ENCODE measurements around the gene GPAT3.
A peak's percentile ranks its signal among the peaks of the same experiment; 100 is the strongest.
"Not testable (repeated sequence)": the region's sequence is repeated elsewhere in the genome, so short reads cannot be mapped to it uniquely, and the experiment has no call there.

GPAT3 gene

GRCh38 chr4:83535520-83536361 is at the start of gene GPAT3:
TSS of gene GPAT3 (plus strand) at chr4:83536108. CDS start at chr4:83536623, 515 bp downstream.
- peak; percentile 45 to 55 for DNase-seq

GRCh38 chr4:83486457-83487129 is 49.3 kb upstream of the GPAT3 start:
- DNase-seq, result no peak

DNA sequence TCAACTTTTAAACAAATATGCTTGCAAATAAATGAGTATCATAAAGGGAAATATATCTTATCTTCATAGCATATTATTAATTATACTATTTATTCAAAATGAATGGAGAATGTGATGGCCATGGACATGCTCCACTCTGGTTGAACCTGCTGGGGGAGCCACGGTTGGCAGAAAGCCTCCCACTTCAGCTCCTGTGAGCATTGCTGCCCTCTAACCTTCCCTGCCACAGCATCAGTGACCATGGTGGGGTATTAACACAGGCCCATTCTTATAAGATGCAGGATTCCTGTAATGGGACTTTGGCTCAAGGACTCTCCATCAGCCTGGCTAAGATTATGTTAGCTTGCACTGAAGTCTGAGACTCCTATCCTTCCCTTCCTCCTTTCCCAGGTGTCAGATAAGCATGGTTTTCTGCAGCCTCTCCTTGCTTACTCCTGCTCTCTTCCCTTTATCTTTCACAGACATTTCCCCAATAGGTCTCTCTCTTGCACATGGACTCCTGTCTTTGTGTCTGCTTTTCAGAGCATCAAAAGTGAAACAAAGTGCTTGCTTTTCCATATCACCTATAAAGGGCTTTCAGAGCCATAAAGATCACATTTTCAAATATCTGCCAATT is 46.1 kb upstream of the GPAT3 start:
- no peak for DNase-seq

DNA sequence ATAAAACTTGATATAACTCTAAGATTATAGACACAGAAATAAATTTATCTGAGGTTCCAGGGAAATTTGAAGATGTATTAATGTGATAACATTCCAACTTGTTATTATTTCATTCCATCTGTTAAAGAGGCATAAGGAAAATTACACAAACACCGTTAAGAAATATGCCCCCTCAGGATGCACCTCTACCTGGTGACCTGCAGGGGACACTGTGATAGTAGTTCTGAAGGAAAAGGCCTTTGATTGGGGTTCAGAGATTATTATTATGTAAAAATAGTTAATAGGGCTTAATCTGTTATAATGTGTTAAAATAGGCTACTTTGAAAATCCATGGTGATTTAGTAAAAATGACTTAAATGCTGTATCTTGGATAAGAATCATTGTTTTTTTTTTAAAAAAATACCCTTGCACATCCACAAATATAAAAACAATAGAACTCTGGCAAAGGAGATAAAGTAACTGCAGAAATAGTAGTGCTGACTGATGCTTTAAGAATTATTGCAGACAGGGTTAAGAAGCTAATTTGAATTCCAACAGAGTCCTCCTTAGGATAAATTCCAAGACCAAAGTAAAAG is 44.9 kb upstream of the GPAT3 start:
- peak; percentile 13 to 48 for DNase-seq

GRCh38 chr4:83496085-83496917 is 39.6 kb upstream of the GPAT3 start:
- DNase-seq, result not testable (repeated sequence)

GRCh38 chr4:83498187-83498586 is 37.7 kb upstream of the GPAT3 start:
- no peak for DNase-seq

GRCh38 chr4:83501671-83502070 is 34.2 kb upstream of the GPAT3 start:
- not testable (repeated sequence) for DNase-seq

GRCh38 chr4:83503974-83504373 is 31.9 kb upstream of the GPAT3 start:
- DNase-seq, result no peak

GRCh38 chr4:83504503-83504902 is 31.4 kb upstream of the GPAT3 start:
- DNase-seq, result no peak

DNA sequence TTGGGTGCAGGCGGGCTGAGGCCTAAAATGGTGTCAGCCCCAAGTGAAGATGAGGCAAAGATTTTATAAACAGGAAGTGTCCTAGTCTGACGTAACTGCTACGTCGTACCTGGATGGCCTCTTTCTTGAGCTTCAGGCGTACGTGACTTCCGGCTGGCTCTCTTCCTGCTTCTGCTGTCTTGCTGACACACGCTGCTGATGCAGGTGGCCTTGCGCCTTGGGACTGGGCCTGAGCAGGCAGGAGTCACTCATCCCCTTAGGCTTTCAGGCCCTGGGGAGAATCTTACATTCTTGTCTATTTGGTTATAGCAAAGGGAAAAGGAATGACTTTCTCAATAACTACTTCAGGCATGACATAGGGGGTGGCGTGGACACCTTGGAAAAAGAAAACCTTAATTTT is 30.9 kb upstream of the GPAT3 start:
- DNase-seq, result no peak

- peak; percentile 55 to 82 for DNase-seq
These were observed 26.7 kb upstream of the GPAT3 start for GRCh38 chr4:83509156-83509585.

DNA sequence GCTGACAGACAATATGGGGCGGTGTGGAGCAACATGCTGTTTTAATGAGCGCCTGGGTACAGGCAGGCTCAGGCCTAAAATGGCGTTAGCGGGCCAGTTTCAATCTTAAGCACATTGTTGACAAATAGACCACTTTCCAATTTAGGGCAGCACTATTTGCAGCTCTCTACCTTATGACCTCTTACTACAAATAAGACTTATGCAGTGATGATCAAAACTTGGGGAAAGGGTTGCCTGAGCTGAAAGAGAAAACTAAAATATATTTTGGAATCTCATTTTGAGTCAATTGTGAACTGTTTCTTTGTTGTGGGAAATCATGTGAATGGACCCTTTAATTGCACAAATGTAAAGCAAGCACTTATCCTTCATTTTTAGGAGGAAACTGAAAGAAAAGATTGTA is 25.5 kb upstream of the GPAT3 start:
- no peak for DNase-seq

GRCh38 chr4:83516042-83516772 is 19.7 kb upstream of the GPAT3 start:
- peak in 1 of 2 donors; percentile 72 for DNase-seq

- no peak for DNase-seq
These were observed 13.7 kb upstream of the GPAT3 start for GRCh38 chr4:83522239-83522638.

DNA sequence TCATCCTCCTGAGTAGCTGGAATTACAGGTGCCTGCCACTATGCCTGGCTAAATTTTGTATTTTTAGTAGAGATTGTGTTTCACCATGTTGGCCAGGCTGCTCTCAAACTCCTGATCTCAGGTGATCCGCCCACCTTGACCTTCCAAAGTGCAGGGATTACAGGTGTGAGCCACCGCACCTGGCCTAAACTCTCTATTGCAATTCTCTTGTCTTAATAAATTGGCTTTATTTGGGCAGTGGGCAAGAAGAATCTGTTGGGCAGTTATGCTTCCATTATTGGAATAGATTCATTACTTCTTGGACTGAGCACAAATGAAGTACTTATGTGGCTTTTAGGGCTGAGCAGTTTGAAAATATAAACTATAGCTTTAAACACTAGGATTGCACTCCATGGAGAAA is 8.2 kb upstream of the GPAT3 start:
- no peak for DNase-seq

- no peak for DNase-seq
These were observed 709 bp downstream of the GPAT3 start for GRCh38 chr4:83536362-83537272.

DNA sequence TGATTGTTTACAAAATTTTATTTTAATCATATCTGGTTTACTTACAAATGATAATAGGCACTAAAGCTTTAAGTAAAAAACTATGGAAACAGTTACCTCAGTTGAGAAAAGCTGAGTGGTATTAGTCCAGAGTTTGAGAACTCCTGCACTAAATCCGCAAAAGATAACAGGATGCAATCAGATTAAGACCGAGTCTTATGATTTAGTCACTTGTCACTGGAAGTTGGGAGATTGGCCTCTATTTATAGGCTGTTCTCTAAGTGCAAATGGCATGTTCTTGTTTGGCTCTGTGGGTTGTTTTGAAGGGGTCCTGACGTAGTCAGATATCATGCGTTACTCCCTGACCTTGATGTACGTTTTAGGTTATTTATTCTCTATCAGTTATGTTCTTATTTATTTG is 6.3 kb downstream of the GPAT3 start:
- no peak for DNase-seq

DNA sequence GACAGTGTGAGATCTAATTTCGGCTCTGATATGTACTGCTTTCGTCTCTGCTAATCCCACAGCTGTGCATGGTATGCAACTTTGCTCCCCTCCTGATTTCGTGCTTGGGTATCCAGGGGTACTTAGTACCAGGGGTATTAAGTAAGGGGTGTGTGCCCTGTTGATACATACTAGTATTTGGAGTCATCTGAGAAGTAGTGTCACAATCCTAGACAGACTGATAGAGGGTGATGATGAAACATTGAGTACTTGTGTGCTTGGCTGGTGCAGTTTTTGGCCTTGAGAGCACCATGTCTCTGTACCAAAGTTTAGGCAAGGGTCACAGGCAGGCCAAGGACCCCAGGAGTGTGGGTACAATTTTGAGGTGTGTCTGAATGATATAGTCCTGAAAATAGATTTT is 10.9 kb downstream of the GPAT3 start:
- DNase-seq, result peak in 1 of 2 donors; percentile 42

DNA sequence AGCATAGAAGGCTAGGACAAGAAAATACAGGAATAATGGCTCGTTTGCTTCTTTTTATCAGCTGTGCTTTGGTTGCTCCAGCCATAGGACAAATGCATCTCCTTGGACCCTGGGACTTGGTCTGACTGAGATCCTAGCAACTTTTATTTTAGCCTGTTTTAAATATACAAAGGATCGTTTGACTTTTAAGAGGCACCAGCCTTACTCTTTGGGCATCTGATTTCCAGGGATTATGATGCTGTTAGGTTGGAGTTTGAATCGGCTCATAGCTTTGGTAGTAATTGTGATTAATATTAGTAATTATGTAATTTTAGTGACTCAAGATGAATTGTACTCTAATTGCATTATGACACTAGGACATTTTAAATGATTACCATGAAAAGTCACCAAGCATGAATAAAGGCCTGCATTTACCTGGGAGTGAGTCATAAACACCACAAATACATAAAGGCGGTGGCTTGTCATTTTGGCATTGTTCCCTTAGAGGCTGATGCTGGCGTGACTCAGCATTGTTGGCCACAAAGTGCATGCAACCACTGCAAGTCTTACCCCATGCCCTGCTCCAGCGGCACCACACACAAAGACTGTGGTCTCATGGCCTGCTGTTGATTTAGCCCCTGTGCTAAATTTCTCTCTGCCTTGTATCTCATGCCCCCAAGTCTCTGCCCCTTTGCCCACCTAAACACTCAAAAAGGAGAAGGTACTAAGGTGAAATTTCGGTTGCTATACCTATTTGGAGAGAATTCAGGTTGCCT is 12.4 kb downstream of the GPAT3 start:
- peak; percentile 70 to 78 for DNase-seq

DNA sequence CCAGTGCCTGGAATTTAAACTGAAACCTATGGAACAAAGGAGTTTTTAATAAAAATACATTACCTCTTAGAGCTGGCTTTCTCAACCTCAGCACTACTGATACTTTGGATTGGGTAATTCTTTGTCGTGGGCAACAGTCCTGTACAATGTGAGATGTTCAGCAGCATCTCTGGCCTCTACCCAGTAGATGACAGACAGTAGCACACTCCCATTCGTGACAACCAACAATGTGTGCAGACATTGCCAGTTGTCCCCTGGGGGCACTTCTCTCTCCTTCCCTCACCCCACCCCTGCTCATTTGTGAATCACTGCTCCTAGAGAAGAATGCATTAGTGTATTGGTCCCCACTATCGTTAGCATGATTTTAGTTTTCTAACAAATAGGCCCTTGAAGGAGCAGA is 16.2 kb downstream of the GPAT3 start:
- no peak for DNase-seq

All from inflammatory macrophage treated with lipopolysaccharide for 1 hour (primary cell).